SK-N-MC (cell line): ENCODE data around the gene ESCO1.
A peak's percentile ranks its signal among the peaks of the same experiment; 100 is the strongest.

ENCODE experiments used
- EZH2 ChIP-seq: fragments of 200-600 bp; sonication (generic); IDR thresholded peaks from one replicate; pipeline ENCODE4 v1.6.1; 2017; ENCODE audit warnings: antibody characterized with exemption
- FOXP2 ChIP-seq: optimal IDR thresholded peaks from 2 replicates; pipeline ENCODE3; 2011; ENCODE audit warnings: mild to moderate bottlenecking, moderate library complexity; ENCODE audit not compliant: insufficient read depth; ENCODE audit errors: extremely low read length, control extremely low read depth

DNA sequence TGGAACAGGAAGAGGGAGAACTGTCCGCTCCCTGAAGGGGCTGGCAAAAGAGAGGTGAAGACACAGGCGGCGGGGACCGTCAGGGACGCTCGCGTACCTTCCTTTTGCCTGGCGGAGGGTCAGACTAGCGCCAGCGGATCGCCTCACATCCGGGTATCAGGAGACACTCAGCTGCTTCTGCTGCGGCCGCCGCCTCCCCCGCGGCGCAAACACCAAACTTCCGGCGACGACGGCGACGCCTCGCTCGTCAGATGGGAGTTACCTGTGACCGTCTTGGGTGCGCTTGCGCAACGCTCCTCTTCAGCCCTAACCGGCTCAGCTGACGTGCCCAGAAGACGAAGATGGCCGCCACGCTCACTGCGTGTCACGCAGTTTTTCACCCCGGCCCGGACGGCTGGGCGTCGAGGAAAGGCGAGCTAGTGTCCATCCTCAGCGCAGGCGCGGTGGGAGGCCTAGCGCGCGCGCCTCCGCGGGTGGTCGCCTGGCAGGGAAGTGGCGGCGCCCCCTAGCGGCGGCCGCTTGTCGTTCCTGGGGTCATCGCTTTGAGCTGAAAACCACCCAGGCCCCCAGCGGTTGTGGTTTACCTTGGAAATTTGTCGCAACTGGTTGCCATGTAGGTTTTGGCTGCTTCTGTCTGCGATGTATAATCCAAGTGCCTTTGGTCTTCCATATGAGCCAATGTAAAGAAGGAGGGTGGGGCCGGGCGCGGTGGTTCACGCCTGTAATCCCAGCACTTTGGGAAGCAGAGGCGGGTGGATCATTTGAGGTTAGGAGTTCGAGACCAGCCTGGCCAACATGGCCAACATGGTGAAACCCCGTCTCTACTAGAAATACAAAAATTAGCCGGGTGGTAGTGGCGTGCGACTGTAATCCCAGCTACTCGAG, at the start of gene ESCO1:
- TF ChIP-seq EZH2 (no peak), FOXP2 (peak; percentile 36)
